Endothelial cell of umbilical vein (primary cell): ENCODE data around the gene CACNA2D3. TPM values are rescaled to one million over a fixed set of nuclear protein-coding genes. Genes with fewer than 3 reads are reported as not detected.

Experiments
- BruUV-seq: library from RNA; stranded (reverse); fragments of 400-500 nt; replicated peaks from 2 replicates; lab custom pipeline; 2021; lab: Mats Ljungman, UMichigan
- CTCF ChIA-PET: fragments of 300-600, 350-600 bp; sonication (Branson Sonifier 250); formaldehyde crosslinking; loops from one replicate; lab custom pipeline; 2021; ENCODE audit warnings: antibody characterized with exemption, inconsistent platforms; lab: Charles Lee
- POLR2A ChIA-PET: fragments of 300-600, 350-600 bp; sonication (Branson Sonifier 250); formaldehyde crosslinking; loops from one replicate; lab custom pipeline; 2021; ENCODE audit warnings: antibody characterized with exemption, inconsistent platforms; lab: Charles Lee
- DNase-seq: peaks from one replicate; pipeline ENCODE4 v3.0.0-alpha.2; 2011; ENCODE audit warnings: low read depth, low spot score
- FAIRE-seq: peaks from 2 replicates; lab custom pipeline; 2011; peaks lifted over from hg19 to GRCh38; lab: Jason Lieb, UNC
- H2AFZ ChIP-seq: 2 replicates; pipeline ENCODE4 v1.6.0; 2012; ENCODE audit warnings: low read depth, low read length, control low read depth, inconsistent platforms
- H3K27ac ChIP-seq: 2 replicates; pipeline ENCODE4 v1.5.1; 2011; ENCODE audit warnings: low read depth, mild to moderate bottlenecking, control low read depth, low read length, moderate library complexity; ENCODE audit not compliant: insufficient read depth
- H3K27me3 ChIP-seq, 2 experiments: 2 replicates each; pipeline versions ENCODE4 v1.6.0 to v1.6.1; 2011; ENCODE audit warnings: low read length in 2 of 2, mixed read lengths in 1 of 2; ENCODE audit not compliant: control insufficient read depth in 2 of 2, insufficient read depth in 2 of 2
- H3K36me3 ChIP-seq, 2 experiments: 2 replicates in 1 of 2; 3 replicates in 1 of 2; pipeline ENCODE4 v1.5.1; 2011; ENCODE audit warnings: low read length in 2 of 2, mild to moderate bottlenecking in 1 of 2, moderate library complexity in 1 of 2; ENCODE audit not compliant: control insufficient read depth in 2 of 2, insufficient read depth in 2 of 2; ENCODE audit errors: extremely low read depth in 1 of 2
- H3K4me1 ChIP-seq: 3 replicates; pipeline ENCODE4 v1.5.1; 2011; ENCODE audit warnings: mild to moderate bottlenecking, low read length; ENCODE audit not compliant: control insufficient read depth, insufficient read depth; ENCODE audit errors: extremely low read depth
- H3K4me2 ChIP-seq: 2 replicates; pipeline ENCODE4 v1.6.1; 2011; ENCODE audit warnings: low read length, control low read depth, mixed read lengths; ENCODE audit not compliant: insufficient read depth
- H3K4me3 ChIP-seq, 3 experiments: fragments of 200-600 bp in 1 of 3; sonication (generic), shearing (Covaris generic) in 1 of 3; replicated peaks in 1 of 3; 2 replicates each; pipeline ENCODE4 v1.5.1; 2011 to 2016; ENCODE audit warnings: control low read depth in 3 of 3, low read length in 3 of 3, mild to moderate bottlenecking in 2 of 3, inconsistent platforms in 1 of 3, low read depth in 1 of 3, moderate library complexity in 1 of 3; ENCODE audit not compliant: insufficient read depth in 1 of 3
- H3K79me2 ChIP-seq: 2 replicates; pipeline ENCODE4 v1.6.0; 2012; ENCODE audit warnings: low read length, inconsistent platforms; ENCODE audit not compliant: control insufficient read depth, insufficient read depth
- H3K9ac ChIP-seq: replicated peaks from 2 replicates; pipeline ENCODE3; 2011; ENCODE audit warnings: low read length, control low read depth; ENCODE audit not compliant: insufficient read depth; ENCODE audit errors: extremely low read depth
- H3K9me1 ChIP-seq: replicated peaks from 3 replicates; pipeline ENCODE4 v1.6.0; 2011; ENCODE audit warnings: mild to moderate bottlenecking, low read length; ENCODE audit not compliant: control insufficient read depth, insufficient read depth; ENCODE audit errors: extremely low read depth
- H3K9me3 ChIP-seq: replicated peaks from 2 replicates; pipeline ENCODE4 v1.5.1; 2012; ENCODE audit warnings: low read length, inconsistent platforms; ENCODE audit not compliant: control insufficient read depth, insufficient read depth
- H4K20me1 ChIP-seq: replicated peaks from 2 replicates; pipeline ENCODE3; 2011; ENCODE audit warnings: mild to moderate bottlenecking, low read length; ENCODE audit not compliant: control insufficient read depth, insufficient read depth; ENCODE audit errors: extremely low read depth
- CTCF ChIP-seq, 2 donors: IDR thresholded peaks; 1 replicate in 1 of 2; 2 replicates in 1 of 2; pipeline ENCODE4 v1.5.1; 2011; ENCODE audit warnings: low read length in 2 of 2, mild to moderate bottlenecking in 2 of 2, moderate library complexity in 2 of 2, control low read depth in 1 of 2, inconsistent platforms in 1 of 2, low read depth in 1 of 2; ENCODE audit not compliant: insufficient read depth in 1 of 2; ENCODE audit errors: extremely low read depth in 1 of 2
- EZH2 ChIP-seq: IDR thresholded peaks from 2 replicates; pipeline ENCODE4 v1.6.1; 2012; ENCODE audit warnings: borderline replicate concordance, low read depth, mild to moderate bottlenecking, moderate library complexity, low read length, inconsistent platforms; ENCODE audit not compliant: severe bottlenecking
- FOS ChIP-seq: IDR thresholded peaks from 2 replicates; pipeline ENCODE4 v1.6.1; 2011; ENCODE audit warnings: mild to moderate bottlenecking, low read length, moderate library complexity, borderline replicate concordance; ENCODE audit not compliant: insufficient read depth
- GATA2 ChIP-seq: IDR thresholded peaks from 2 replicates; pipeline ENCODE4 v1.7.0; 2011; ENCODE audit warnings: low read depth, mild to moderate bottlenecking, moderate library complexity, mixed read lengths, low read length; ENCODE audit not compliant: insufficient read length, insufficient read depth
- JUN ChIP-seq: IDR thresholded peaks from 2 replicates; pipeline ENCODE4 v1.6.1; 2011; ENCODE audit warnings: borderline replicate concordance, low read depth; ENCODE audit not compliant: insufficient read length, insufficient read depth
- MAX ChIP-seq: IDR thresholded peaks from 2 replicates; pipeline ENCODE4 v1.6.1; 2011; ENCODE audit not compliant: insufficient read depth, insufficient read length
- MYC ChIP-seq: IDR thresholded peaks from one replicate; pipeline ENCODE4 v1.6.1; 2011; ENCODE audit warnings: mild to moderate bottlenecking, low read depth, low read length
- POLR2A ChIP-seq: IDR thresholded peaks from 2 replicates; pipeline ENCODE4 v1.6.1; 2012; ENCODE audit warnings: low read depth, mild to moderate bottlenecking, control low read depth, low read length
- POLR2AphosphoS5 ChIP-seq: IDR thresholded peaks from 2 replicates; pipeline ENCODE4 v1.6.1; 2012; ENCODE audit warnings: low read depth, mild to moderate bottlenecking, control low read depth, low read length, moderate library complexity; ENCODE audit not compliant: insufficient read depth
- dilution Hi-C: fragments of 300-500 bp; cut with MboI; formaldehyde crosslinking; loops from one replicate; pipeline ENCODE4 v1.15.0; 2019; ENCODE audit warnings: low sequenced_read_pairs; ENCODE audit not compliant: extremely low pct_ligation_motif_present
- intact Hi-C: fragments of 100-400 bp; cut with micrococcal nuclease; formaldehyde crosslinking; loops from one replicate; pipeline ENCODE4 v1.10.0; 2022
- polyA plus RNA-seq, 4 experiments: library from polyadenylated mRNA; depleted of rRNA in 3 of 4; stranded (reverse) in 3 of 4; unstranded in 1 of 4; fragments of >200 nt; gene quantifications; 2 replicates each; pipeline versions ENCODE4 v1.2.1 to v1.2.3, GENCODE V29; 2011 to 2012; ENCODE audit warnings: missing spikeins in 1 of 4
- total RNA-seq: library from RNA; stranded (reverse); gene quantifications from 2 replicates; pipeline ENCODE4 v1.2.3, GENCODE V29; 2021

CACNA2D3 gene
- total and polyA plus RNA-seq, 2 donors (not counting 3 experiments of a cell fraction or from before 2014, with no cell fraction given): not detected

- BruUV-seq: no TSS peak
- ChIA-PET POLR2A (no interaction called here), CTCF (no interaction called here)
- no peaks in the 10 kb centered on the region for H3K79me2 ChIP-seq
- TF ChIP-seq MYC: no peak
- no peak for TF ChIP-seq EZH2
- no peak for TF ChIP-seq FOS
- TF ChIP-seq GATA2: no peak
- TF ChIP-seq POLR2AphosphoS5: no peak
- no peak for TF ChIP-seq JUN
- no peak for TF ChIP-seq CTCF (IDR thresholded peaks at IDR 0.05; ENCODE audit: extremely low read depth in 1 of 2, insufficient read depth in 1 of 2, low read depth in 1 of 2, low read length in 2 of 2)
- TF ChIP-seq MAX: no peak
- TF ChIP-seq POLR2A: no peak
- H3K9me3 ChIP-seq: no peaks in the 10 kb centered on the region
- no peak overlapping the region for H2AFZ ChIP-seq
- intact Hi-C loops (no loop called here), dilution Hi-C loops (no loop called here)
- H3K4me2 ChIP-seq: no peak overlapping the region
- no peak overlapping the region for H3K27ac ChIP-seq
- no peaks in the 10 kb centered on the region for H3K9me1 ChIP-seq
- H4K20me1 ChIP-seq: no peaks in the 10 kb centered on the region
- H3K4me1 ChIP-seq: no peaks in the 10 kb centered on the region
- H3K9ac ChIP-seq: no peak overlapping the region
- DNase-seq: no peak
- FAIRE-seq: no peak
- no peaks in the 10 kb centered on the region for H3K27me3 ChIP-seq
- no peak overlapping the region for H3K4me3 ChIP-seq
- H3K36me3 ChIP-seq: no peaks in the 10 kb centered on the region
Observed at GRCh38 chr3:54273791-54274190, 151.4 kb downstream of the CACNA2D3 start.
